ENCODE data around the gene TFCP2.
A peak's percentile ranks its signal among the peaks of the same experiment; 100 is the strongest.

Gene TFCP2

DNA sequence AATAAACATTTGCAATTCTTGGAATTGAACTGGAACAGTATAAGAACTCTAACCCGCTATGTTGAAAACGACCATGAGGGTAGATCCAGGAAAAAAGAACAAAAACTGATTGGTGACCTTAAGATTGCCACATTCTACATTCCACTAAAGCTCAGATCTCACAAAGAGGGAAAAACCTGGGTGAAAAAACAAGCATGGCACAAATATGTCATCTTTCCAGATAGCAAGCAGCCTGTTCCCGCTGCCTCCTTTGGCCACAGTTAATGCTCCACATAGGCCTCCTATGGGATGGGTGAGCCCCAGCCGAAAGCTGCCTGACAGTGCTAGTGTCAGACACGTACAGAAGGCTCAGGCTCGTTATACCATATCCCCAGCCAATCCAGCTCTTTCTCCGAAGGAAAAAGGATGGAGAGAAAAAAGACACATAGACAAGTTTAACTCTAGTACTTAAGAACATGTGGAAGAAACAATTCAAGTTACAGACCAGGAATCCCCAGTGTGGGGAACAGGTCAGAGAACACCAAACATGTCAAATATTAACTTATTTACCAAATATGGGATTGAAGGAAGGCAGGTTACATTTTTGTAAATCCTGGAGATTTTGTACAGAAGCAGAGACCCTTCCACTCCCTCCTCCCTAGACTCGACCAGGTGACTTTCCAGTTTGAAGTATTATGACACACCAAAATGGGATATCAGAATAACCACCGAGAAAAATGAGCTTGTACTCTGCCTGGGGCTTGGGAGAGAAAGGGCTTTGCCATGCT lies 110.1 kb downstream of the TFCP2 start:
- H3K4me3 Mint-ChIP-seq, result no peak overlapping the region
- H3K9me3 Mint-ChIP-seq, result no peaks in the 10 kb centered on the region
- DNase-seq, result no peak
- H3K27me3 Mint-ChIP-seq (ENCODE audit: low read depth, poor library complexity), result peaks cover 5% of the 10 kb centered on the region
- TF ChIP-seq, protein P1, sequence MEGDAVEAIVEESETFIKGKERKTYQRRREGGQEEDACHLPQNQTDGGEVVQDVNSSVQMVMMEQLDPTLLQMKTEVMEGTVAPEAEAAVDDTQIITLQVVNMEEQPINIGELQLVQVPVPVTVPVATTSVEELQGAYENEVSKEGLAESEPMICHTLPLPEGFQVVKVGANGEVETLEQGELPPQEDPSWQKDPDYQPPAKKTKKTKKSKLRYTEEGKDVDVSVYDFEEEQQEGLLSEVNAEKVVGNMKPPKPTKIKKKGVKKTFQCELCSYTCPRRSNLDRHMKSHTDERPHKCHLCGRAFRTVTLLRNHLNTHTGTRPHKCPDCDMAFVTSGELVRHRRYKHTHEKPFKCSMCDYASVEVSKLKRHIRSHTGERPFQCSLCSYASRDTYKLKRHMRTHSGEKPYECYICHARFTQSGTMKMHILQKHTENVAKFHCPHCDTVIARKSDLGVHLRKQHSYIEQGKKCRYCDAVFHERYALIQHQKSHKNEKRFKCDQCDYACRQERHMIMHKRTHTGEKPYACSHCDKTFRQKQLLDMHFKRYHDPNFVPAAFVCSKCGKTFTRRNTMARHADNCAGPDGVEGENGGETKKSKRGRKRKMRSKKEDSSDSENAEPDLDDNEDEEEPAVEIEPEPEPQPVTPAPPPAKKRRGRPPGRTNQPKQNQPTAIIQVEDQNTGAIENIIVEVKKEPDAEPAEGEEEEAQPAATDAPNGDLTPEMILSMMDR (IDR thresholded peaks at IDR 0.05), result no peak
- H3K36me3 Mint-ChIP-seq (ENCODE audit: low read depth), result peaks cover 61% of the 10 kb centered on the region
- H3K27ac Mint-ChIP-seq, result peak overlapping the region; percentile 92
- no peaks in the 10 kb centered on the region for H3K4me1 Mint-ChIP-seq

DNA sequence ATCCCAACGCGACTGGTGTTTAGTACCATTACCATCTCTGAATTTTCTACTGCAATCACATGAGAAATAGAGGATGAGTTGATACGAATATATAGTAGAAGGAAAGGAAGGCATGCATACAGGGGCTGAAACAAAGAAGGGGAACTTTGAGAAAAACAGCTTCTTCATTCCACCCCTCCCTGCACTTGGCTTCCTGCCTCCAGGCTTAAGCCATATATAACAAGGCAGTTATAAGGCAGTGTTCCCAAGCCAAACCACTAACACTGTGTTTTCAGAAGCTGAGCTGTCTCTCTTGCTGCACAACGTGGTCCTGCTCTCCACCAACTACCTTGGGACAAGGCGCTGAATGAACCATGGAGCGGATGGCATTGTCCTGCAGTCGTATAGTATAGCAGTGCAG lies 113.8 kb downstream of the TFCP2 start:
- H3K9me3 Mint-ChIP-seq, result no peaks in the 10 kb centered on the region
- H3K36me3 Mint-ChIP-seq (ENCODE audit: low read depth), result peaks cover 53% of the 10 kb centered on the region
- H3K4me3 Mint-ChIP-seq, result no peak overlapping the region
- no peaks in the 10 kb centered on the region for H3K4me1 Mint-ChIP-seq
- peak overlapping the region; percentile 81 for H3K27ac Mint-ChIP-seq
- TF ChIP-seq, protein P1 (IDR thresholded peaks at IDR 0.05), result no peak
- no peak for DNase-seq
- peaks cover 2% of the 10 kb centered on the region for H3K27me3 Mint-ChIP-seq (ENCODE audit: low read depth, poor library complexity)

DNA sequence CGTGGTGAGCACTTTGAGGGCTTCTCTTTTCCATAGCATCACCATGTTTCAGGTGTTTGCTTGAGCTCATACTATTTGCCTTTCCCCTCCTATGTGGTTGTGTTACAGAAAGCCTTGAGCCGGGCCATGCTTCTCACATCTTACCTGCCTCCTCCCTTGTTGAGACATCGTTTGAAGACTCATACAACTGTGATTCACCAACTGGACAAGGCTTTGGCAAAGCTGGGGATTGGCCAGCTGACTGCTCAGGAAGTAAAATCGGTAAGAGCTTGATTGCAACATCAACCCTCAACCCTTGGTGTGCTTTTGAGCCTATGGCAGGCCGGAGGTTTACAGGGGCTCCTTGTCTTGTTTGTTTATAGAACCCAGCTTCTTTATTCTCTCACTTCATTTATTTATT lies 116.7 kb downstream of the TFCP2 start:
- H3K27me3 Mint-ChIP-seq (ENCODE audit: low read depth, poor library complexity), result peaks cover 5% of the 10 kb centered on the region
- peaks cover 9% of the 10 kb centered on the region for H3K4me1 Mint-ChIP-seq
- TF ChIP-seq, protein P1 (IDR thresholded peaks at IDR 0.05), result no peak
- H3K27ac Mint-ChIP-seq, result no peak overlapping the region
- no peaks in the 10 kb centered on the region for H3K9me3 Mint-ChIP-seq
- H3K4me3 Mint-ChIP-seq, result no peak overlapping the region
- H3K36me3 Mint-ChIP-seq (ENCODE audit: low read depth), result peaks cover 49% of the 10 kb centered on the region
- DNase-seq, result no peak

DNA sequence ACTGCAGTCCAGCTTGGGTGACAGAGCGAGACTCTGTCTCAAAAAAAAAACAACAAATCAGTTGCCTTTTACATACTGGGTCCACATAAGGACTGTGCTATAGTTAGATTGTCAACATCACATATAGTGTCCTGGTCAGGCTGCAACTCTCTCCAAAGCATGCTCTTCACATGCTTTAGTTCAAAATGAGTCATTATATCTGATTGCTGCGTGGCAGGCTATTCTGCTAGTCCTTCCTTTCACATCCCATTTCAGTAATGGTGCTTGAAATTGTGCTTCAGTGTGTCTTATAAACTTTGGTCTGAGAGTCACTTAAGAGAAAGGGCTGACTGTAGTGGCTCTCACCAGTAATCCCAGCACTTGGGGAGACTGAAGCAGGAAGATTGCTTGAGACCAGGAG lies 117.9 kb downstream of the TFCP2 start:
- Mint-ChIP-seq H3K27me3 (ENCODE audit: low read depth, poor library complexity) (peaks cover 5% of the 10 kb centered on the region), H3K4me3 (no peak overlapping the region), H3K27ac (no peak overlapping the region), H3K9me3 (no peaks in the 10 kb centered on the region), H3K4me1 (peaks cover 12% of the 10 kb centered on the region), H3K36me3 (ENCODE audit: low read depth) (peaks cover 44% of the 10 kb centered on the region)
- no peak for DNase-seq
- TF ChIP-seq, protein P1 (IDR thresholded peaks at IDR 0.05), result no peak

DNA sequence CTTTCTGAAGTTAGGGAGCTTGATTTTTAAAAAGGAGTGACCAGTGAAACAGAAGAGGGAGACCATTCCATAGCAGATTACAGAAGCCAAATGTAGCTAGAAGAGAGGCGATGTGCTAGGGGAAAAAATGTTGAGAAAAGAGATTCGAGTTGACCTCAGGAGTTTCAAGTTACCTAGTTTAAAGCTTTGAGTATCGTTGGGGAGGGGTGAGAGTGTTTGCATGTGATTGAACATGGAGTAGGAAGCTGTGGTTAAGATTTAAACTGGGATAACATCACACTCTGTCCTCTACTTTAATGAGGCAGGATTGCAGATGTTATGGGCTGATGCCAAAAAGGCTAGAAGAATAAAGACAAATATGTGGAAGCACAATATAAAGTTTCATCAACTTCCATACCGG lies 121.1 kb downstream of the TFCP2 start:
- TF ChIP-seq, protein P1 (IDR thresholded peaks at IDR 0.05), result no peak
- H3K27ac Mint-ChIP-seq, result peak overlapping the region; percentile 87
- H3K4me1 Mint-ChIP-seq, result peaks cover 28% of the 10 kb centered on the region
- H3K4me3 Mint-ChIP-seq, result peak overlapping the region; percentile 31
- H3K36me3 Mint-ChIP-seq (ENCODE audit: low read depth), result peaks cover 23% of the 10 kb centered on the region
- H3K9me3 Mint-ChIP-seq, result no peaks in the 10 kb centered on the region
- H3K27me3 Mint-ChIP-seq (ENCODE audit: low read depth, poor library complexity), result peaks cover 3% of the 10 kb centered on the region
- DNase-seq, result no peak

DNA sequence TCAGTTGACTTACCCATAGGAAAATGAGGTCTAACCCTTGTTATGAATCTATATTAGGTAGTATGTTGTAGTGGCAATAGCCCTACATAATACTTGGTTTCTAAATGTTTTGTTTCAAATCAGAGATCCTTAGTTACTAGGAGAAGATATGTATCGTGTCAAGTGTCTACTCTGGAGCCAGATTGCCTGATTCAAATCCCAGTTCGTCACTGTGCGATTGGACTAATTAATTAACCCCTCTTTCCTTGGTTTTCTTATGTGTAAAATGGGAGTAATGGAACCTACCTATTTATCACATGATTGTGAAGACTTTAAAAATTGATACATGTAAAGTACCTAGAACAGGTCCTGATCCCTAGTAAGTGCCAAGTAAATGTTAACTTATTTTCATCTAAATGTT lies 123.4 kb downstream of the TFCP2 start:
- H3K27me3 Mint-ChIP-seq (ENCODE audit: low read depth, poor library complexity), result peaks cover 9% of the 10 kb centered on the region
- DNase-seq, result no peak
- H3K27ac Mint-ChIP-seq, result peak overlapping the region; percentile 45
- TF ChIP-seq, protein P1 (IDR thresholded peaks at IDR 0.05), result no peak
- H3K4me1 Mint-ChIP-seq, result peaks cover 28% of the 10 kb centered on the region
- H3K9me3 Mint-ChIP-seq, result peaks cover 4% of the 10 kb centered on the region
- peak overlapping the region; percentile 96 for H3K4me3 Mint-ChIP-seq
- peaks cover 12% of the 10 kb centered on the region for H3K36me3 Mint-ChIP-seq (ENCODE audit: low read depth)
